Measurements from ENCODE around the gene EIF1. TPM values are rescaled to one million over a fixed set of nuclear protein-coding genes. Genes with fewer than 3 reads are reported as not detected.
"Not testable (repeated sequence)": the region's sequence is repeated elsewhere in the genome, so short reads cannot be mapped to it uniquely, and the experiment has no call there.

EIF1 gene
- total RNA-seq, 1 experiment from 2014 or later = 651 TPM

- Mint-ChIP-seq H3K27me3 (ENCODE audit: low read depth) (peaks cover 8% of the 10 kb centered on the region), H3K36me3 (ENCODE audit: insufficient read depth in 1 of 3, low read depth in 3 of 3) (0 out of 7 replicates have a peak, but pooled peaks cover 0 to 3% (median 0%) of the 10 kb centered on the region in 3 experiments), H3K4me3 (no peak overlapping the region), H3K27ac (no peak overlapping the region; a peak in 1 of 7 replicates), H3K4me1 (peaks cover 18 to 34% of the 10 kb centered on the region in 2 experiments), H3K9me3 (peaks cover 0 to 7% of the 10 kb centered on the region in 2 experiments; a peak in 2 of 5 replicates)
- Histone ChIP-seq H2BK120ac (ENCODE audit: low read depth, low read length, poor library complexity, severe bottlenecking) (no peak overlapping the region), H3T11ph (ENCODE audit: low read length) (no peak overlapping the region), H3K4ac (ENCODE audit: low read depth, low read length) (no peak overlapping the region), H3K9ac (ENCODE audit: extremely low read depth, insufficient read length, low read length) (no peak overlapping the region), H3K79me1 (ENCODE audit: insufficient read depth, low read depth, low read length, poor library complexity, severe bottlenecking) (no peaks in the 10 kb centered on the region), H3K27me3 (ENCODE audit: insufficient read depth, low read length) (no peaks in the 10 kb centered on the region), H3K56ac (ENCODE audit: insufficient read length, low read depth, low read length) (no peak overlapping the region), H2AK5ac (ENCODE audit: insufficient read length, low read length) (no peak overlapping the region), H3K23me2 (ENCODE audit: insufficient read length, low read depth, low read length, poor library complexity, severe bottlenecking) (peaks cover 2% of the 10 kb centered on the region), H2BK5ac (ENCODE audit: insufficient read length, low read length) (no peak overlapping the region), H3K18ac (ENCODE audit: insufficient read length, low read depth, low read length) (no peak overlapping the region), H3K4me2 (ENCODE audit: insufficient read depth, insufficient read length, low read length) (no peak overlapping the region), H2AFZ (ENCODE audit: low read length) (no peak overlapping the region), H4K8ac (replicated peaks; ENCODE audit: insufficient read length, low read depth, low read length) (no peak overlapping the region), H4K5ac (ENCODE audit: insufficient read length, low read depth, low read length) (no peak overlapping the region), H3K9me3 (ENCODE audit: control insufficient read depth, low read depth, low read length) (no peaks in the 10 kb centered on the region), H2BK20ac (ENCODE audit: low read depth, low read length, poor library complexity, severe bottlenecking) (no peak overlapping the region), H3K79me2 (ENCODE audit: insufficient read depth, low read length) (no peaks in the 10 kb centered on the region), H4K20me1 (ENCODE audit: control insufficient read depth, insufficient read depth, insufficient read length) (no peaks in the 10 kb centered on the region), H3K4me1 (ENCODE audit: insufficient read depth, low read length) (no peaks in the 10 kb centered on the region), H3K14ac (ENCODE audit: insufficient read depth, low read length) (no peak overlapping the region), H4K91ac (ENCODE audit: insufficient read length, low read depth, low read length) (no peak overlapping the region), H3K23ac (ENCODE audit: insufficient read length, low read depth, low read length) (no peak overlapping the region), H2BK12ac (ENCODE audit: insufficient read length, low read depth, low read length) (no peak overlapping the region), H3K27ac (ENCODE audit: insufficient read length, low read depth, low read length) (no peak overlapping the region), H2BK15ac (ENCODE audit: low read depth, low read length) (no peak overlapping the region; the same call in 1 of the 2 replicates)
- DNase-seq = no peak
- WGBS (ENCODE audit: extremely low coverage, insufficient read length, low lambda C conversion rate) = no CpG with 5 or more reads among the region's 4 CpGs
- TF ChIP-seq CTCF (conservative IDR thresholded peaks at IDR 0.05) = no peak
Measured at GRCh38 chr17:41684035-41684434, 4.7 kb upstream of the EIF1 start.

- H3K4ac ChIP-seq (ENCODE audit: low read depth, low read length); H3K9me3 Mint-ChIP-seq; H4K20me1 ChIP-seq (ENCODE audit: control insufficient read depth, insufficient read depth, insufficient read length); H2BK20ac ChIP-seq (ENCODE audit: low read depth, low read length, poor library complexity, severe bottlenecking); H4K5ac ChIP-seq (ENCODE audit: insufficient read length, low read depth, low read length); H3K9ac ChIP-seq (ENCODE audit: extremely low read depth, insufficient read length, low read length); H2BK12ac ChIP-seq (ENCODE audit: insufficient read length, low read depth, low read length); H3T11ph ChIP-seq (ENCODE audit: low read length); H2BK5ac ChIP-seq (ENCODE audit: insufficient read length, low read length); H3K27me3 ChIP-seq (ENCODE audit: insufficient read depth, low read length); H3K23ac ChIP-seq (ENCODE audit: insufficient read length, low read depth, low read length); H3K4me2 ChIP-seq (ENCODE audit: insufficient read depth, insufficient read length, low read length); H3K9me3 ChIP-seq (ENCODE audit: control insufficient read depth, low read depth, low read length); H4K8ac ChIP-seq (replicated peaks; ENCODE audit: insufficient read length, low read depth, low read length); H4K91ac ChIP-seq (ENCODE audit: insufficient read length, low read depth, low read length); DNase-seq; H3K79me2 ChIP-seq (ENCODE audit: insufficient read depth, low read length); H2AK5ac ChIP-seq (ENCODE audit: insufficient read length, low read length); H3K27me3 Mint-ChIP-seq (ENCODE audit: low read depth); H2AFZ ChIP-seq (ENCODE audit: low read length); H3K14ac ChIP-seq (ENCODE audit: insufficient read depth, low read length); H2BK120ac ChIP-seq (ENCODE audit: low read depth, low read length, poor library complexity, severe bottlenecking); H3K79me1 ChIP-seq (ENCODE audit: insufficient read depth, low read depth, low read length, poor library complexity, severe bottlenecking); H3K56ac ChIP-seq (ENCODE audit: insufficient read length, low read depth, low read length); H3K27ac ChIP-seq (ENCODE audit: insufficient read length, low read depth, low read length); H3K27ac Mint-ChIP-seq; H3K18ac ChIP-seq (ENCODE audit: insufficient read length, low read depth, low read length); H2BK15ac ChIP-seq (ENCODE audit: low read depth, low read length); H3K4me1 ChIP-seq (ENCODE audit: insufficient read depth, low read length); H3K4me3 Mint-ChIP-seq; H3K23me2 ChIP-seq (ENCODE audit: insufficient read length, low read depth, low read length, poor library complexity, severe bottlenecking): not testable (repeated sequence)
- Mint-ChIP-seq H3K36me3 (ENCODE audit: insufficient read depth in 1 of 3, low read depth in 3 of 3) (peaks cover 13 to 18% (median 14%) of the 10 kb centered on the region in 3 experiments), H3K4me1 (peaks cover 15 to 29% of the 10 kb centered on the region in 2 experiments)
- no CpG with 5 or more reads among the region's 13 CpGs for WGBS (ENCODE audit: extremely low coverage, insufficient read length, low lambda C conversion rate)
Measured at GRCh38 chr17:41685753-41686152, 2.9 kb upstream of the EIF1 start.
